H9 (cell line): ENCODE data around the gene CRISP2. TPM values are rescaled to one million over a fixed set of nuclear protein-coding genes. Genes with fewer than 3 reads are reported as not detected.

Experiments
- DNase-seq: peaks from one replicate; pipeline ENCODE4 v3.0.0-alpha.2; 2017
- H2AFZ ChIP-seq: one replicate; pipeline ENCODE4 v1.6.1; 2013; ENCODE audit warnings: mild to moderate bottlenecking, low read length, control low read depth, moderate library complexity
- H2AK5ac ChIP-seq: 2 replicates; pipeline ENCODE4 v1.6.1; 2013; ENCODE audit warnings: low read length, control low read depth, mixed read lengths; ENCODE audit not compliant: insufficient read length
- H2BK120ac ChIP-seq: one replicate; pipeline ENCODE4 v1.6.1; 2013; ENCODE audit warnings: low read depth, mild to moderate bottlenecking, low read length, control low read depth, inconsistent platforms; ENCODE audit not compliant: poor library complexity, severe bottlenecking
- H2BK12ac ChIP-seq: 2 replicates; pipeline ENCODE4 v1.6.1; 2013; ENCODE audit warnings: low read length, control low read depth, mixed read lengths, low read depth; ENCODE audit not compliant: insufficient read length
- H2BK15ac ChIP-seq: 2 replicates; pipeline ENCODE4 v1.6.1; 2013; ENCODE audit warnings: low read depth, low read length, control low read depth
- H2BK20ac ChIP-seq: one replicate; pipeline ENCODE4 v1.6.1; 2013; ENCODE audit warnings: low read depth, mild to moderate bottlenecking, low read length, control low read depth, inconsistent platforms; ENCODE audit not compliant: poor library complexity, severe bottlenecking
- H2BK5ac ChIP-seq: 2 replicates; pipeline ENCODE4 v1.6.1; 2013; ENCODE audit warnings: low read length, control low read depth, mixed read lengths; ENCODE audit not compliant: insufficient read length
- H3K14ac ChIP-seq: 2 replicates; pipeline ENCODE4 v1.6.1; 2013; ENCODE audit warnings: low read length, control low read depth; ENCODE audit not compliant: insufficient read depth
- H3K18ac ChIP-seq: 2 replicates; pipeline ENCODE4 v1.6.1; 2013; ENCODE audit warnings: low read depth, mild to moderate bottlenecking, mixed read lengths, low read length, control low read depth; ENCODE audit not compliant: insufficient read length
- H3K23ac ChIP-seq: 2 replicates; pipeline ENCODE4 v1.6.1; 2013; ENCODE audit warnings: low read length, control low read depth, mixed read lengths, low read depth; ENCODE audit not compliant: insufficient read length
- H3K23me2 ChIP-seq: 2 replicates; pipeline ENCODE4 v1.6.1; 2013; ENCODE audit warnings: low read depth, mild to moderate bottlenecking, mixed read lengths, low read length, control low read depth; ENCODE audit not compliant: insufficient read length, poor library complexity, severe bottlenecking
- H3K27ac ChIP-seq: 2 replicates; pipeline ENCODE4 v1.5.1; 2013; ENCODE audit warnings: low read length, control low read depth, mixed read lengths, low read depth; ENCODE audit not compliant: insufficient read length
- H3K27me3 ChIP-seq: 2 replicates; pipeline ENCODE4 v1.6.1; 2013; ENCODE audit warnings: low read length, control low read depth, inconsistent platforms; ENCODE audit not compliant: insufficient read depth
- H3K4ac ChIP-seq: 2 replicates; pipeline ENCODE4 v1.6.1; 2013; ENCODE audit warnings: low read depth, mild to moderate bottlenecking, control low read depth, inconsistent platforms, low read length, moderate library complexity
- H3K4me1 ChIP-seq: 2 replicates; pipeline ENCODE4 v1.6.1; 2013; ENCODE audit warnings: low read length, control low read depth, inconsistent platforms; ENCODE audit not compliant: insufficient read depth
- H3K4me2 ChIP-seq: 2 replicates; pipeline ENCODE4 v1.6.1; 2013; ENCODE audit warnings: low read length, control low read depth, mixed read lengths; ENCODE audit not compliant: insufficient read length, insufficient read depth
- H3K56ac ChIP-seq: 2 replicates; pipeline ENCODE4 v1.6.1; 2013; ENCODE audit warnings: low read depth, mild to moderate bottlenecking, mixed read lengths, low read length, control low read depth; ENCODE audit not compliant: insufficient read length
- H3K79me1 ChIP-seq: 2 replicates; pipeline ENCODE4 v1.6.1; 2013; ENCODE audit warnings: low read depth, mild to moderate bottlenecking, moderate library complexity, low read length, control low read depth, inconsistent platforms; ENCODE audit not compliant: insufficient read depth, poor library complexity, severe bottlenecking
- H3K79me2 ChIP-seq: 2 replicates; pipeline ENCODE4 v1.6.1; 2013; ENCODE audit warnings: low read length, control low read depth, inconsistent platforms; ENCODE audit not compliant: insufficient read depth
- H3K9ac ChIP-seq: 2 replicates; pipeline ENCODE4 v1.6.1; 2013; ENCODE audit warnings: low read length, control low read depth, mixed read lengths; ENCODE audit not compliant: insufficient read length; ENCODE audit errors: extremely low read depth
- H3K9me3 ChIP-seq: one replicate; pipeline ENCODE4 v1.6.1; 2013; ENCODE audit warnings: low read depth, low read length, inconsistent platforms; ENCODE audit not compliant: control insufficient read depth
- H3T11ph ChIP-seq: one replicate; pipeline ENCODE4 v1.6.1; 2013; ENCODE audit warnings: mild to moderate bottlenecking, low read length, control low read depth, inconsistent platforms
- H4K20me1 ChIP-seq: one replicate; pipeline ENCODE4 v1.6.1; 2013; ENCODE audit not compliant: control insufficient read depth, insufficient read length, insufficient read depth
- H4K5ac ChIP-seq: 2 replicates; pipeline ENCODE4 v1.6.1; 2013; ENCODE audit warnings: low read depth, mild to moderate bottlenecking, mixed read lengths, low read length, control low read depth; ENCODE audit not compliant: insufficient read length
- H4K8ac ChIP-seq: replicated peaks from 2 replicates; pipeline ENCODE4 v1.6.1; 2013; ENCODE audit warnings: low read length, control low read depth, mixed read lengths, low read depth; ENCODE audit not compliant: insufficient read length
- H4K91ac ChIP-seq: 2 replicates; pipeline ENCODE4 v1.6.1; 2013; ENCODE audit warnings: low read depth, mild to moderate bottlenecking, moderate library complexity, mixed read lengths, low read length, control low read depth; ENCODE audit not compliant: insufficient read length
- H3K27ac Mint-ChIP-seq, 3 experiments: 2 replicates in 2 of 3; 3 replicates in 1 of 3; pipeline ENCODE4 v1.8.0; 2020 to 2021; ENCODE audit warnings: mixed read lengths in 3 of 3, mild to moderate bottlenecking in 1 of 3, moderate library complexity in 1 of 3
- H3K27me3 Mint-ChIP-seq: 2 replicates; pipeline ENCODE4 v1.8.0; 2021; ENCODE audit warnings: low read depth, mild to moderate bottlenecking, moderate library complexity, mixed read lengths
- H3K36me3 Mint-ChIP-seq, 3 experiments: 2 replicates in 2 of 3; 3 replicates in 1 of 3; pipeline ENCODE4 v1.8.0; 2020 to 2021; ENCODE audit warnings: low read depth in 3 of 3, mixed read lengths in 3 of 3; ENCODE audit not compliant: insufficient read depth in 1 of 3
- H3K4me1 Mint-ChIP-seq, 2 experiments: 2 replicates each; pipeline ENCODE4 v1.8.0; 2020; ENCODE audit warnings: mixed read lengths in 2 of 2
- H3K4me3 Mint-ChIP-seq, 2 experiments: 2 replicates in 1 of 2; 3 replicates in 1 of 2; pipeline ENCODE4 v1.8.0; 2020 to 2021; ENCODE audit warnings: mild to moderate bottlenecking in 2 of 2, mixed read lengths in 2 of 2, moderate library complexity in 1 of 2
- H3K9me3 Mint-ChIP-seq, 2 experiments: 2 replicates in 1 of 2; 3 replicates in 1 of 2; pipeline ENCODE4 v1.8.0; 2020; ENCODE audit warnings: mild to moderate bottlenecking in 2 of 2, mixed read lengths in 2 of 2, moderate library complexity in 1 of 2
- WGBS: extraction: QIAGEN DNeasy Blood & Tissue Kit; methylation state at CpG from one replicate; pipeline ENCODE4 v1.1.7; 2013; ENCODE audit warnings: missing lambda C conversion rate, low lambda C conversion rate, mixed read lengths; ENCODE audit not compliant: insufficient read length; ENCODE audit errors: extremely low coverage; 5-methylcytosine and 5-hydroxymethylcytosine counted together
- total RNA-seq: library from RNA; stranded (reverse); gene quantifications from 2 replicates; pipeline ENCODE4 v1.2.1, GENCODE V29; 2021
- TF ChIP-seq, protein P1 (sequence below): fragments of 200-600 bp; sonication (generic); conservative IDR thresholded peaks from 3 replicates; pipeline ENCODE4 v1.8.0; 2021; ENCODE audit warnings: antibody characterized with exemption, mild to moderate bottlenecking

CRISP2 gene
- total RNA-seq, 1 experiment from 2014 or later, result not detected

DNA sequence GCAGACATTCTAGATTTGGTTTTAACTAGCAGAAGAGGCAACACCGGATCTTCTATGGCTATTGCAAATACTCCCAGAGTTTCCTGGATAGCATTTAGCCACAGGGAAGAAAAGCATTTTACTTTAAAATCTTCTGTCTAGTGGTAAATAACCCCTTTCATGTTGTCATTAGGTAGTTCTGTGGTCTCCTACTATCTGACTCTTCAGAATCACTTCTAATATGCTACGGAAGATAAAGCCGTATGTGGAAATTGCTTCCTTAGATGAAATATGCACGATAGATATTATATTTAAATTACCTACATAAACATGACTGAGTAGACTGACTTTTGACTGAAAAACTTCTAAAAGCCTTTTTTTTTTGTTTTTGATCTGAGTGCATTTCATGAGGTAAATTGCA, 30.1 kb upstream of the CRISP2 start:
- no peaks in the 10 kb centered on the region for H3K79me2 ChIP-seq
- Mint-ChIP-seq H3K36me3 (no peaks in the 10 kb centered on the region), H3K27me3 (no peaks in the 10 kb centered on the region; the same call in 1 of the 2 replicates), H3K4me1 (no peaks in the 10 kb centered on the region), H3K27ac (no peak overlapping the region), H3K9me3 (no peaks in the 10 kb centered on the region), H3K4me3 (no peak overlapping the region)
- no peak overlapping the region for H4K8ac ChIP-seq
- no peak overlapping the region for H3K14ac ChIP-seq
- no peak overlapping the region for H3K4me2 ChIP-seq
- no peak overlapping the region for H2AK5ac ChIP-seq
- no peaks in the 10 kb centered on the region for H3K9me3 ChIP-seq
- H3K18ac ChIP-seq, result no peak overlapping the region
- no peak overlapping the region for H2BK12ac ChIP-seq
- H3T11ph ChIP-seq, result no peak overlapping the region
- H2BK15ac ChIP-seq, result no peak overlapping the region
- H3K79me1 ChIP-seq, result no peaks in the 10 kb centered on the region
- no peak overlapping the region for H2BK5ac ChIP-seq
- no peak overlapping the region for H3K9ac ChIP-seq
- H2BK120ac ChIP-seq, result no peak overlapping the region
- no peak overlapping the region for H2BK20ac ChIP-seq
- WGBS, result no CpG with 5 or more reads among the region's 4 CpGs
- H3K4ac ChIP-seq, result no peak overlapping the region
- no peaks in the 10 kb centered on the region for H4K20me1 ChIP-seq
- no peak overlapping the region for H4K91ac ChIP-seq
- no peaks in the 10 kb centered on the region for H3K4me1 ChIP-seq
- no peak overlapping the region for H4K5ac ChIP-seq
- no peaks in the 10 kb centered on the region for H3K23me2 ChIP-seq
- H3K27me3 ChIP-seq, result no peaks in the 10 kb centered on the region
- no peak for DNase-seq
- no peak overlapping the region for H3K56ac ChIP-seq
- no peak overlapping the region for H2AFZ ChIP-seq
- H3K27ac ChIP-seq, result no peak overlapping the region
- no peak overlapping the region for H3K23ac ChIP-seq
- TF ChIP-seq, protein P1, sequence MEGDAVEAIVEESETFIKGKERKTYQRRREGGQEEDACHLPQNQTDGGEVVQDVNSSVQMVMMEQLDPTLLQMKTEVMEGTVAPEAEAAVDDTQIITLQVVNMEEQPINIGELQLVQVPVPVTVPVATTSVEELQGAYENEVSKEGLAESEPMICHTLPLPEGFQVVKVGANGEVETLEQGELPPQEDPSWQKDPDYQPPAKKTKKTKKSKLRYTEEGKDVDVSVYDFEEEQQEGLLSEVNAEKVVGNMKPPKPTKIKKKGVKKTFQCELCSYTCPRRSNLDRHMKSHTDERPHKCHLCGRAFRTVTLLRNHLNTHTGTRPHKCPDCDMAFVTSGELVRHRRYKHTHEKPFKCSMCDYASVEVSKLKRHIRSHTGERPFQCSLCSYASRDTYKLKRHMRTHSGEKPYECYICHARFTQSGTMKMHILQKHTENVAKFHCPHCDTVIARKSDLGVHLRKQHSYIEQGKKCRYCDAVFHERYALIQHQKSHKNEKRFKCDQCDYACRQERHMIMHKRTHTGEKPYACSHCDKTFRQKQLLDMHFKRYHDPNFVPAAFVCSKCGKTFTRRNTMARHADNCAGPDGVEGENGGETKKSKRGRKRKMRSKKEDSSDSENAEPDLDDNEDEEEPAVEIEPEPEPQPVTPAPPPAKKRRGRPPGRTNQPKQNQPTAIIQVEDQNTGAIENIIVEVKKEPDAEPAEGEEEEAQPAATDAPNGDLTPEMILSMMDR, result no peak
